ENCODE measurements around the gene FGFRL1.

DNA sequence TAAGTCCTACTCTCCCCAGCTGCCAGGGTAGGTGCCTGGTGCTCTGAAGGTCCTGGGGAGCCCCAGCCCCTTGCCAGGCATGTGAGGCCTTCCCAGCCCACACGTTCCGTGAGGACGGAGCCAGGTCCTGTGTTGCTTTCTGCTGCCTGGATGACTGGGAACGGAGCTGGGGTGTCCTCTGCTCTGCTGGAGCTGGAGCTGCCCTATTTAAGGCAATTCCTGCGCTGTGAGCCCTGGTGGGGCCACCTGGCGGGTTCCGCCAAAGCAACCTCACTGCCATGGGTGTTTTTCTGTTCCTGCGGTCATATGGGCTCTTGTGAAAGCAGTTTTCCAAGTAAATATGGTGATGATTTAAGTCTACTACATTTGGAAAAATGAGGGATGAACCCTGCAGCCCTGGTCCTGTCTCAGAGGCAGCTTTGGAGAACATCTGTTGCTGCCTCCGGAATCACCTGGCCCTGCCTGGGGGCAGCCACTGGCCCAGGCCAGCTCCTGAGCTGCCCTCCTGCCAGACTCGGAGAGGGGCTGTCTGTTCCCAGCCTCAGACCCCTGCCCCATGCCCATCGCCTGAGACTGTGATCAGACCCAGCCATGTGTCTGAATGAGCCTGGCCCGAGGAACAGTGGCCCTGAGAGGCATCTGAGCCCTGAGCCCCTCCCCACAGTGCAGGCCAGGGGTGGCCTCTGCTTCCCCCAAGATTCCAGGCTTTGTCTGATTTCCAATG, 33.2 kb downstream of the FGFRL1 start:
- TF ChIP-seq, protein P1, sequence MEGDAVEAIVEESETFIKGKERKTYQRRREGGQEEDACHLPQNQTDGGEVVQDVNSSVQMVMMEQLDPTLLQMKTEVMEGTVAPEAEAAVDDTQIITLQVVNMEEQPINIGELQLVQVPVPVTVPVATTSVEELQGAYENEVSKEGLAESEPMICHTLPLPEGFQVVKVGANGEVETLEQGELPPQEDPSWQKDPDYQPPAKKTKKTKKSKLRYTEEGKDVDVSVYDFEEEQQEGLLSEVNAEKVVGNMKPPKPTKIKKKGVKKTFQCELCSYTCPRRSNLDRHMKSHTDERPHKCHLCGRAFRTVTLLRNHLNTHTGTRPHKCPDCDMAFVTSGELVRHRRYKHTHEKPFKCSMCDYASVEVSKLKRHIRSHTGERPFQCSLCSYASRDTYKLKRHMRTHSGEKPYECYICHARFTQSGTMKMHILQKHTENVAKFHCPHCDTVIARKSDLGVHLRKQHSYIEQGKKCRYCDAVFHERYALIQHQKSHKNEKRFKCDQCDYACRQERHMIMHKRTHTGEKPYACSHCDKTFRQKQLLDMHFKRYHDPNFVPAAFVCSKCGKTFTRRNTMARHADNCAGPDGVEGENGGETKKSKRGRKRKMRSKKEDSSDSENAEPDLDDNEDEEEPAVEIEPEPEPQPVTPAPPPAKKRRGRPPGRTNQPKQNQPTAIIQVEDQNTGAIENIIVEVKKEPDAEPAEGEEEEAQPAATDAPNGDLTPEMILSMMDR (IDR thresholded peaks at IDR 0.05) = no peak
- no peak for TF ChIP-seq ZFX (IDR thresholded peaks at IDR 0.05; ENCODE audit: borderline replicate concordance)
